Adrenal gland (tissue), 12 donors: ENCODE measurements around the gene ANKRD13A. TPM values are rescaled to one million over a fixed set of nuclear protein-coding genes. Genes with fewer than 3 reads are reported as not detected.

Experiments used
- DNase-seq, 7 donors: peaks; one replicate each; pipeline ENCODE4 v3.0.0-alpha.2; 2019 to 2020
- H3K27ac ChIP-seq, 5 donors: fragments of 200-600 bp; sonication (generic) in 4 of 5; 1 replicate in 3 of 5; 2 replicates in 2 of 5; pipeline versions ENCODE4 v1.5.1 to v1.8.0; 2016 to 2020; ENCODE audit warnings: mild to moderate bottlenecking in 1 of 5
- H3K27me3 ChIP-seq: fragments of 200-600 bp; 2 replicates; pipeline ENCODE4 v1.8.0; 2021
- H3K36me3 ChIP-seq, 2 donors: fragments of 200-600 bp; replicated peaks in 1 of 2; 1 replicate in 1 of 2; 2 replicates in 1 of 2; pipeline versions ENCODE4 v1.5.1 to v1.8.0; 2018 to 2022
- H3K4me1 ChIP-seq, 2 donors: fragments of 200-600 bp; replicated peaks in 1 of 2; 1 replicate in 1 of 2; 2 replicates in 1 of 2; pipeline versions ENCODE4 v1.5.1 to v1.8.0; 2018 to 2021
- H3K4me3 ChIP-seq, 4 donors: fragments of 200-600 bp; sonication (generic) in 3 of 4; one replicate each; pipeline ENCODE4 v1.5.1; 2016 to 2018
- H3K9me3 ChIP-seq, 3 donors: fragments of 200-600 bp; sonication (generic) in 1 of 3; replicated peaks in 1 of 3; 1 replicate in 2 of 3; 2 replicates in 1 of 3; pipeline versions ENCODE4 v1.5.1 to v1.8.0; 2016 to 2021
- CTCF ChIP-seq, 6 experiments: fragments of 450-650 bp in 4 of 6; fragments of 200-600 bp in 2 of 6; sonication (generic) in 1 of 6; IDR thresholded peaks; 1 replicate in 5 of 6; 2 replicates in 1 of 6; pipeline versions ENCODE4 v1.5.1 to v1.8.0; 2016 to 2021; ENCODE audit warnings: antibody characterized with exemption in 6 of 6, mild to moderate bottlenecking in 2 of 6, moderate library complexity in 1 of 6
- POLR2A ChIP-seq, 2 donors: fragments of 450-650 bp; IDR thresholded peaks; one replicate each; pipeline ENCODE4 v1.6.1; 2017; ENCODE audit warnings: antibody characterized with exemption in 2 of 2, mild to moderate bottlenecking in 2 of 2, moderate library complexity in 1 of 2
- WGBS, 4 donors: extraction: QIAGEN DNeasy Blood & Tissue Kit in 2 of 4; methylation state at CpG; one replicate each; pipeline versions ENCODE4 v1.1.5 to v1.1.7; 2013 to 2017; 5-methylcytosine and 5-hydroxymethylcytosine counted together
- intact Hi-C, 2 donors: fragments of 100-400 bp; cut with DNase I; formaldehyde crosslinking; loops; one replicate each; pipeline versions ENCODE4 v1.14.1 to v1.15.0; 2022 to 2023
- polyA plus RNA-seq, 3 donors: library from polyadenylated mRNA; stranded (reverse); fragments of 200-250 nt in 2 of 3; fragments of 350-450 nt in 1 of 3; fragmentation: Illumina TruSeq in 1 of 3; extraction: RNeasy Lipid Tissue Mini Kit (QIAGEN cat#74804) in 1 of 3; gene quantifications; one replicate each; pipeline ENCODE4 v1.2.3, GENCODE V29; 2013 to 2014
- total RNA-seq, 9 donors: library from RNA; depleted of rRNA in 4 of 9; stranded (reverse); fragments of >200 nt in 4 of 9; fragments of 120-200 nt in 1 of 9; fragmentation: NEBNext Ultra II Directional in 1 of 9; extraction: Animal tissue kit (Norgen Biotek cat#: 25700) in 1 of 9; gene quantifications; one replicate each; pipeline versions ENCODE4 v1.1.0 to v1.2.4, GENCODE V29; 2013 to 2023
- donor health status: healthy with polysubstance abuse.
- donor health status: Bipolar disorder and iron deficiency.
- donor health status: DM: yes; HTN: yes; CAD: no.
- donor health status: DM: no; HTN: no; CAD: no.
- donor health status: DM: no; HTN: no; CAD: no.
- donor health status: DM: yes; HTN: yes; CAD: no.

The ANKRD13A gene
- total and polyA plus RNA-seq, 12 donors, result 17.1 to 84.5 (median 41.7) TPM

- Histone ChIP-seq H3K9me3 (no peaks in the 10 kb centered on the region), H3K27me3 (no peaks in the 10 kb centered on the region), H3K27ac (peak overlapping the region in 2 of 5 donors; percentile 93 to 96), H3K4me3 (peak overlapping the region in 2 of 4 donors; percentile 77 to 92), H3K4me1 (peaks cover 16 to 50% of the 10 kb centered on the region in 2 donors), H3K36me3 (no peaks in the 10 kb centered on the region)
- TF ChIP-seq POLR2A (IDR thresholded peaks at IDR 0.05), result no peak
- no peak for TF ChIP-seq CTCF (IDR thresholded peaks at IDR 0.05)
- intact Hi-C loops, result loop anchor here in 1 of 2 donors (5.0 kb wide), 1 partner anchor 41 kb away; no protein-coding TSS in a partner anchor
- DNase-seq, result no peak
- WGBS, 4 donors, result 47 to 50% (median 49%) methylated on average over 2 of the region's 2 CpGs
These were observed 2.8 kb upstream of the ANKRD13A start for GRCh38 chr12:109996483-109996853.

GRCh38 chr12:109997393-109997792 is 1.8 kb upstream of the ANKRD13A start:
- H3K27me3 ChIP-seq, result no peaks in the 10 kb centered on the region
- DNase-seq, result no peak
- H3K4me1 ChIP-seq, result peaks cover 16 to 53% of the 10 kb centered on the region in 2 donors
- TF ChIP-seq POLR2A (IDR thresholded peaks at IDR 0.05) (no peak), CTCF (IDR thresholded peaks at IDR 0.05) (no peak)
- H3K36me3 ChIP-seq, result no peaks in the 10 kb centered on the region
- intact Hi-C loops, result loop anchor here in 1 of 2 donors (5.0 kb wide), 1 partner anchor 40 kb away; no protein-coding TSS in a partner anchor
- no peak overlapping the region for H3K4me3 ChIP-seq
- H3K27ac ChIP-seq, result no peak overlapping the region
- WGBS, 4 donors, result 77 to 90% (median 83%) methylated on average over 4 of the region's 4 CpGs
- H3K9me3 ChIP-seq, result no peaks in the 10 kb centered on the region

- Histone ChIP-seq H3K27ac (peak overlapping the region in 3 of 5 donors; percentile 64 to 91 (median 88)), H3K27me3 (no peaks in the 10 kb centered on the region), H3K9me3 (no peaks in the 10 kb centered on the region), H3K4me1 (peaks cover 16 to 44% of the 10 kb centered on the region in 2 donors), H3K4me3 (peak overlapping the region in 1 of 4 donors; percentile 96), H3K36me3 (no peaks in the 10 kb centered on the region)
- peak in 1 of 7 donors; percentile 14 for DNase-seq
- intact Hi-C loops, result loop anchor here in 1 of 2 donors (5.0 kb wide), 1 partner anchor 39 kb away; no protein-coding TSS in a partner anchor
- 58 to 65% (median 63%) methylated on average over 9 of the region's 9 CpGs for WGBS, 4 donors
- TF ChIP-seq CTCF (IDR thresholded peaks at IDR 0.05) (no peak), POLR2A (IDR thresholded peaks at IDR 0.05) (no peak)
These were observed 858 bp upstream of the ANKRD13A start for GRCh38 chr12:109998241-109998903.

- 0% methylated on average over 5 to 27 of the region's 27 CpGs for WGBS, 4 donors
- peak in 2 of 7 donors; percentile 23 to 35 for DNase-seq
- intact Hi-C loops, result loop anchor here in 1 of 2 donors (5.0 kb wide), 1 partner anchor 38 kb away; no protein-coding TSS in a partner anchor
- Histone ChIP-seq H3K4me3 (peak overlapping the region; percentile 43 to 96 (median 63)), H3K36me3 (no peaks in the 10 kb centered on the region), H3K9me3 (no peaks in the 10 kb centered on the region), H3K4me1 (peaks cover 12 to 31% of the 10 kb centered on the region in 2 donors), H3K27me3 (no peaks in the 10 kb centered on the region), H3K27ac (peak overlapping the region in 3 of 5 donors; percentile 64 to 91 (median 88))
- TF ChIP-seq CTCF (IDR thresholded peaks at IDR 0.05), result no peak
- no peak for TF ChIP-seq POLR2A (IDR thresholded peaks at IDR 0.05)
These were observed 380 bp downstream of the ANKRD13A start for GRCh38 chr12:109999649-109999971.
